ENCODE measurements around the gene TMEM106A. TPM values are rescaled to one million over a fixed set of nuclear protein-coding genes. Genes with fewer than 3 reads are reported as not detected.
A peak's percentile ranks its signal among the peaks of the same experiment; 100 is the strongest.
"Not testable (repeated sequence)": the region's sequence is repeated elsewhere in the genome, so short reads cannot be mapped to it uniquely, and the experiment has no call there.

Gene TMEM106A, protein sequence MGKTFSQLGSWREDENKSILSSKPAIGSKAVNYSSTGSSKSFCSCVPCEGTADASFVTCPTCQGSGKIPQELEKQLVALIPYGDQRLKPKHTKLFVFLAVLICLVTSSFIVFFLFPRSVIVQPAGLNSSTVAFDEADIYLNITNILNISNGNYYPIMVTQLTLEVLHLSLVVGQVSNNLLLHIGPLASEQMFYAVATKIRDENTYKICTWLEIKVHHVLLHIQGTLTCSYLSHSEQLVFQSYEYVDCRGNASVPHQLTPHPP
- total RNA-seq (2022) (2.1 and 2.2 TPM in 2 replicates), Bru-seq, nascent RNA (percentile 66 among the genes with signal in this experiment), BruChase-seq, experiment 1, labeled RNA remaining after a 6-hour chase (percentile 71 among the genes with signal in this experiment), BruChase-seq, experiment 2, labeled RNA remaining after a 2-hour chase (percentile 62 among the genes with signal in this experiment)
- long read RNA-seq, result 0 reads

DNA sequence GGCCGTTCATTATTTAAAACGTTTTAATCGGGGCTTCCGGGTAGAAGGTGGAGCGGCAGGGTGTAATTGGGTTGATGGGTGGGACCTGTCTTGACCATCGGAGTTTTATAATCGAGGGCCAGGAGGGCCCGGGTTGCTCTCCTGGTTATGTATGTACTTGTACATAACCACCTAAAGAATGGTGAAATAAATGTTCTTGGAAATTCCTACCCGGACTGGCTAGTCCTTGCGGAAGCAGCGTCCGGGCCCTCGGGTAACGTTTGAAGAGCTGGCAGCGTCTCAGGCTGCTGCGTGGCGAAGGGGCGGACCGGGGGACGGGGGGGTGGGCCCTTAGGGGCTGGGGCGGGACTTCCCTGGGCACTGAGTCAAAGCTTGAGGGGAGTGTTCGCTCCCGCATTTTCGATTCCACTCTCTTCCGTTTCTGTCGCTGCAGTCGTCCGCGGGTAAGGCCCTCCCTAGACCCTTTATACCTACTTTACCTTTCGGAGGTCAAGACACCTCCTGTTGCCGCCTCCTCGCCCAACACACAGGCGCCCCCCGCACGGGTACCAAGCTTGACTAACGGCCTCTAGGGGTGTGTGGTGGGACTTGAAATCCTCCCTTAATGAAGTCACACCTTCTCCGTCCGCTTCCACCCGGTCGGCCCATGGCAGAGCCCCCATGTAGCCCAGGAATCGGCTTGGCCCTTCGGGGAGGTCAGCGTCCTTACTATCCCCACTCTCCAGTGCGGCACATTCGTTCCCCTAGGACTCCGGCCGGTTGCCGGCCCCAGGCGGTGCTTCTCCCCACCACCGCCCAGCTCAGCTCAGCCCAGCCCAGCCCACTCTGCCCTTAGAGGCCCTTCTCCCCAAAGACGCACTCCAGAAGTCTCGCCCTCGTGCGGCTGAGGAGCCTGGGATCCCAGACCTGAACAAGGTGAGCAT, at the start of gene TMEM106A:
TMEM106A (plus strand) TSS at position 396 of the 923 bp plus-strand sequence. CDS start 1,167 bp downstream, outside the sequence.
- CTCF ChIA-PET, result interaction anchor here (0.6 to 0.7 kb wide), 2 partner anchors 162 to 176 kb away, joined by 3 read pairs; no protein-coding TSS in a partner anchor
- Mint-ChIP-seq H3K36me3 (ENCODE audit: insufficient read depth, unreplicated experiment) (peaks cover 89% of the 10 kb centered on the region), H3K9me3 (ENCODE audit: unreplicated experiment) (no peaks in the 10 kb centered on the region), H3K4me3 (ENCODE audit: unreplicated experiment) (peak within 1 kb of the TSS; percentile 69), H3K27me3 (ENCODE audit: insufficient read depth, unreplicated experiment) (no peaks in the 10 kb centered on the region), H3K4me1 (ENCODE audit: insufficient read depth, unreplicated experiment) (peaks cover 8% of the 10 kb centered on the region), H3K27ac (ENCODE audit: low read depth, unreplicated experiment) (peak within 1 kb of the TSS; percentile 71)
- peak; percentile 76 for DNase-seq (ENCODE audit: unreplicated experiment)
- TF ChIP-seq, protein P1, sequence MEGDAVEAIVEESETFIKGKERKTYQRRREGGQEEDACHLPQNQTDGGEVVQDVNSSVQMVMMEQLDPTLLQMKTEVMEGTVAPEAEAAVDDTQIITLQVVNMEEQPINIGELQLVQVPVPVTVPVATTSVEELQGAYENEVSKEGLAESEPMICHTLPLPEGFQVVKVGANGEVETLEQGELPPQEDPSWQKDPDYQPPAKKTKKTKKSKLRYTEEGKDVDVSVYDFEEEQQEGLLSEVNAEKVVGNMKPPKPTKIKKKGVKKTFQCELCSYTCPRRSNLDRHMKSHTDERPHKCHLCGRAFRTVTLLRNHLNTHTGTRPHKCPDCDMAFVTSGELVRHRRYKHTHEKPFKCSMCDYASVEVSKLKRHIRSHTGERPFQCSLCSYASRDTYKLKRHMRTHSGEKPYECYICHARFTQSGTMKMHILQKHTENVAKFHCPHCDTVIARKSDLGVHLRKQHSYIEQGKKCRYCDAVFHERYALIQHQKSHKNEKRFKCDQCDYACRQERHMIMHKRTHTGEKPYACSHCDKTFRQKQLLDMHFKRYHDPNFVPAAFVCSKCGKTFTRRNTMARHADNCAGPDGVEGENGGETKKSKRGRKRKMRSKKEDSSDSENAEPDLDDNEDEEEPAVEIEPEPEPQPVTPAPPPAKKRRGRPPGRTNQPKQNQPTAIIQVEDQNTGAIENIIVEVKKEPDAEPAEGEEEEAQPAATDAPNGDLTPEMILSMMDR (IDR thresholded peaks at IDR 0.05; ENCODE audit: unreplicated experiment), result no peak
- POLR2A ChIA-PET, result interaction anchor here (0.6 to 1.8 kb wide), 11 partner anchors 11 to 121 kb away, joined by 3 to 10 read pairs (median 4); no protein-coding TSS in a partner anchor
- intact Hi-C loops (cut with micrococcal nuclease), result loop anchor here (5.0 kb wide), 1 partner anchor 189 kb away; the partner anchor contains the start of gene VAT1
- BruUV-seq (replicated peaks), result no TSS peak

DNA sequence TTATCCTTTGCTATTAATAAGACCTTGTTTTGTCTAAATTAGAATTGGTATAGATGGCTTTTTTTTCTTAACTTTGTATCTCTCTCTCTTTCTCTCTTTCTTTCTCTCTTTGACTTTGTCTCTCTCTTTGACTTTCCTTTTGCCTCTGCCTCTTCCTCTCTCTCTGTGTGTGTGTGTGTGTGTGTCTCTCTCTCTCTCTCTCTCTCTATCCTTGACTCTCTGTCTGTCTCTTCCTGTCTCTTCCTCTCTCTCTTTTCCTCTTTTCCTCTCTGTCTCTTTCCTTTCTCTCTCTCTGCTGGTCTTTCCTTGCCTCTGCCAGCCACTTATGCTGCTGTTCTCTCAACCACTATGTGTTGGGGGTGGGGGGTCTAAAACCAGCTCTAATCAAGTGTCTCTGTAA, 45.7 kb upstream of the TMEM106A start:
- H3K27me3 Mint-ChIP-seq (ENCODE audit: insufficient read depth, unreplicated experiment); POLR2A ChIA-PET; DNase-seq (ENCODE audit: unreplicated experiment); H3K27ac Mint-ChIP-seq (ENCODE audit: low read depth, unreplicated experiment); H3K9me3 Mint-ChIP-seq (ENCODE audit: unreplicated experiment); intact Hi-C loops (cut with micrococcal nuclease); CTCF ChIA-PET; BruUV-seq (replicated peaks); H3K36me3 Mint-ChIP-seq (ENCODE audit: insufficient read depth, unreplicated experiment); H3K4me3 Mint-ChIP-seq (ENCODE audit: unreplicated experiment); H3K4me1 Mint-ChIP-seq (ENCODE audit: insufficient read depth, unreplicated experiment): not testable (repeated sequence)

DNA sequence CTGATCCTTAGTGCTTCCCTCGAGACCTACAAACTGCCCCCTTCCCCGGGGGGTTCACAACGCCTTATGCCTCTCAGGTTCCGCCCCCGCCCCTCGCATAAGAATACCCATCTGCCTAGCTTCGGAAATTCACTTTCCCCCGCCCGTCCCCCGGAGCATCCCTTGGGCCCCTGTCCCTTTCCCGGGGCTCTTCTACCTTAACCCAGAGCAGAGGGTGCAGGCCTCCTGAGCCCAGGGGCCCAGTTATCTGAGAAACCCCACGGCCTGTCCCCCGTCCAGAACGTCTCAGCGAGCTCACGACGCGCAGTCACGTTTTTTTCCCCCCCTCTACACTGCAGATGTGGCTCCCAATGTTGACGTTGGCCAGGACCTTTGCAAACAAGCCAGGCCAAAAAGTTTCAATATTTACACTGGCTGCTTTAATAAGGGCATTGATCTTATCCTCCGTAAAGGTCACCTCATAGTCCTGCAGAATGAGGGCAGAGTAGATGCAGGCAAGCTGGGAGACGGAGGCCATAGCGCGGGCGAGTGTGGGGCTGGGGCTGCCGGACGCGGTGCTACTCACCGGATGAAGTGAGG, 42.0 kb upstream of the TMEM106A start:
- no peak overlapping the region for H3K27ac Mint-ChIP-seq (ENCODE audit: low read depth, unreplicated experiment)
- intact Hi-C loops (cut with micrococcal nuclease), result loop anchor here (1.0 to 5.0 kb wide), 3 partner anchors 44 to 162 kb away; partner anchors contain the start of genes BRCA1, IFI35 and VAT1
- no peaks in the 10 kb centered on the region for H3K9me3 Mint-ChIP-seq (ENCODE audit: unreplicated experiment)
- H3K4me1 Mint-ChIP-seq (ENCODE audit: insufficient read depth, unreplicated experiment), result no peaks in the 10 kb centered on the region
- BruUV-seq (replicated peaks), result no TSS peak
- H3K36me3 Mint-ChIP-seq (ENCODE audit: insufficient read depth, unreplicated experiment), result peaks cover 18% of the 10 kb centered on the region
- POLR2A ChIA-PET, result interaction anchor here (0.6 to 3.0 kb wide), 16 partner anchors 32 to 331 kb away, joined by 3 to 37 read pairs (median 4); partner anchors contain the start of genes BRCA1, RPL27, RUNDC1 and TMEM106A
- TF ChIP-seq, protein P1 (IDR thresholded peaks at IDR 0.05; ENCODE audit: unreplicated experiment), result no peak
- no peak overlapping the region for H3K4me3 Mint-ChIP-seq (ENCODE audit: unreplicated experiment)
- CTCF ChIA-PET, result interaction anchor here (0.6 to 1.0 kb wide), 5 partner anchors 12 to 1180 kb away, joined by 3 to 4 read pairs (median 3); partner anchors contain the start of gene RND2
- no peaks in the 10 kb centered on the region for H3K27me3 Mint-ChIP-seq (ENCODE audit: insufficient read depth, unreplicated experiment)
- DNase-seq (ENCODE audit: unreplicated experiment), result no peak

DNA sequence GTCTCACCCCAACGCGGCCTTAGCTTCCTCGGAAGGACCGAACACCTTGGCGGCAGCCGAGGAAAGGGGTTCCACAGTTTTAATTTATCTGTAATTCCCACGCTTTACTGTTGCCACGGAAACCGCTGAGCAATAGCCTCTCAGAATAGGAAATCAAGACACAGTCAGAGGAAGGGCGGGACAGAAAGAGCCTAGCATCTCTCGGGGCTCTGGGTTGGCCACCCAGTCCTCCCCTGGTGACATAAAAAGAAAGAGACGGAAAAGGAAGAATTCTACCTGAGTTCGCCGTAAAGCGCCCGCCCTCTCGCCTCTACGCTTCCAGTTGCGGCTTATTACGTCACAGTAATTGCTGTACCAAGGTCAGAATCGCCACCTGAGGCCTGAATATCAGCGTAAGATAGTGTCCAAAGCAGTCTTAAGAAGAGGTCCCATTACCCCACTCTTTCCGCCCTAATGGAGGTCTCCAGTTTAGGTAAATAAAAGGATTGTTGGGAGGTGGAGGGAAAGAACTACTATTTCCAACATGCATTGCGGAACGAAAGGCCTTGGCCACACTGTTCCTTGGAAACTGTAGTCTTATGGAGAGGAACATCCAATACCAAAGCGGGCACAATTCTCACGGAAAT, 41.4 kb upstream of the TMEM106A start:
- Mint-ChIP-seq H3K9me3 (ENCODE audit: unreplicated experiment) (no peaks in the 10 kb centered on the region), H3K4me1 (ENCODE audit: insufficient read depth, unreplicated experiment) (no peaks in the 10 kb centered on the region), H3K27me3 (ENCODE audit: insufficient read depth, unreplicated experiment) (no peaks in the 10 kb centered on the region), H3K27ac (ENCODE audit: low read depth, unreplicated experiment) (no peak overlapping the region), H3K4me3 (ENCODE audit: unreplicated experiment) (no peak overlapping the region), H3K36me3 (ENCODE audit: insufficient read depth, unreplicated experiment) (peaks cover 24% of the 10 kb centered on the region)
- TSS peak; percentile 78 for BruUV-seq (replicated peaks)
- peak; percentile 97 for DNase-seq (ENCODE audit: unreplicated experiment)
- CTCF ChIA-PET, result interaction anchor here (0.6 to 0.7 kb wide), 3 partner anchors 12 to 1180 kb away, joined by 3 to 4 read pairs (median 3); no protein-coding TSS in a partner anchor
- POLR2A ChIA-PET, result interaction anchor here (0.7 to 3.0 kb wide), 13 partner anchors 32 to 207 kb away, joined by 3 to 37 read pairs (median 5); partner anchors contain the start of genes BRCA1, RPL27 and VAT1
- intact Hi-C loops (cut with micrococcal nuclease), result loop anchor here (1.0 to 5.0 kb wide), 3 partner anchors 45 to 163 kb away; partner anchors contain the start of genes BRCA1, IFI35 and VAT1
- TF ChIP-seq, protein P1 (IDR thresholded peaks at IDR 0.05; ENCODE audit: unreplicated experiment), result no peak
